IMR-90 (cell line): Measurements from ENCODE around the gene UBE2G1. TPM values are rescaled to one million over a fixed set of nuclear protein-coding genes. Genes with fewer than 3 reads are reported as not detected.

Experiments used
- ATAC-seq: fragments of 200-7000 bp; cut with Tn5 transposase; 2 replicates; pipeline ENCODE4 v1.9.1; 2020; ENCODE audit warnings: low read depth, mild to moderate bottlenecking, moderate library complexity
- BruUV-seq: library from RNA; stranded (reverse); fragments of 400-500 nt; replicated peaks from 2 replicates; lab custom pipeline; 2021; lab: Mats Ljungman, UMichigan
- CTCF ChIA-PET: fragments of 300-600 bp; formaldehyde crosslinking; extraction: SDS; loops from one replicate; lab custom pipeline; 2021; ENCODE audit warnings: antibody characterized with exemption; lab: Yijun Ruan, JAX
- POLR2A ChIA-PET: fragments of 300-600 bp; sonication (Branson Sonifier 250); formaldehyde crosslinking; loops from one replicate; lab custom pipeline; 2022; ENCODE audit warnings: antibody characterized with exemption; ENCODE audit not compliant: unreplicated experiment; lab: Charles Lee
- DNase-seq: peaks from one replicate; pipeline ENCODE4 v3.0.0; 2013
- H2AFZ ChIP-seq: replicated peaks from 2 replicates; pipeline ENCODE3; 2013; ENCODE audit warnings: low read length, mild to moderate bottlenecking; ENCODE audit not compliant: poor library complexity
- H2AK5ac ChIP-seq: 2 replicates; pipeline ENCODE4 v1.6.1; 2013; ENCODE audit warnings: low read depth, low read length, inconsistent platforms
- H2AK9ac ChIP-seq: replicated peaks from 2 replicates; pipeline ENCODE3; 2013; ENCODE audit warnings: mild to moderate bottlenecking, low read depth, low read length, moderate library complexity; ENCODE audit not compliant: poor library complexity
- H2BK120ac ChIP-seq: 2 replicates; pipeline ENCODE4 v1.6.1; 2013; ENCODE audit warnings: low read depth, low read length, inconsistent platforms
- H2BK15ac ChIP-seq: 3 replicates; pipeline ENCODE4 v1.6.1; 2013; ENCODE audit warnings: low read depth, low read length, inconsistent platforms
- H2BK20ac ChIP-seq: 2 replicates; pipeline ENCODE4 v1.6.1; 2013; ENCODE audit warnings: low read depth, mild to moderate bottlenecking, inconsistent platforms, low read length, moderate library complexity
- H2BK5ac ChIP-seq: 2 replicates; pipeline ENCODE4 v1.6.1; 2013; ENCODE audit warnings: mild to moderate bottlenecking, low read depth, low read length, inconsistent platforms; ENCODE audit not compliant: poor library complexity, severe bottlenecking
- H3K14ac ChIP-seq: replicated peaks from 2 replicates; pipeline ENCODE4 v1.6.1; 2013; ENCODE audit warnings: low read depth, low read length, inconsistent platforms
- H3K18ac ChIP-seq: 2 replicates; pipeline ENCODE4 v1.6.1; 2013; ENCODE audit warnings: low read depth, low read length, control low read depth
- H3K23ac ChIP-seq: 2 replicates; pipeline ENCODE4 v1.6.1; 2013; ENCODE audit warnings: low read depth, low read length, inconsistent platforms
- H3K27ac ChIP-seq: 2 replicates; pipeline ENCODE4 v1.5.1; 2013; ENCODE audit warnings: mild to moderate bottlenecking, control low read depth, low read length; ENCODE audit not compliant: insufficient read depth
- H3K27me3 ChIP-seq: 2 replicates; pipeline ENCODE4 v1.6.1; 2013; ENCODE audit warnings: low read length; ENCODE audit not compliant: control insufficient read depth, insufficient read depth
- H3K36me3 ChIP-seq: 2 replicates; pipeline ENCODE4 v1.6.1; 2013; ENCODE audit warnings: low read length, mixed read lengths; ENCODE audit not compliant: control insufficient read depth, insufficient read depth
- H3K4ac ChIP-seq: 2 replicates; pipeline ENCODE4 v1.6.1; 2013; ENCODE audit warnings: low read depth, low read length, inconsistent platforms
- H3K4me1 ChIP-seq: 2 replicates; pipeline ENCODE4 v1.6.1; 2013; ENCODE audit warnings: low read length, mixed read lengths; ENCODE audit not compliant: control insufficient read depth, insufficient read depth
- H3K4me2 ChIP-seq: 2 replicates; pipeline ENCODE4 v1.6.1; 2013; ENCODE audit warnings: low read depth, mild to moderate bottlenecking, control low read depth, low read length, moderate library complexity
- H3K4me3 ChIP-seq: 2 replicates; pipeline ENCODE4 v1.5.1; 2013; ENCODE audit warnings: low read depth, mild to moderate bottlenecking, control low read depth, low read length, moderate library complexity; ENCODE audit not compliant: insufficient read depth
- H3K56ac ChIP-seq: 2 replicates; pipeline ENCODE4 v1.6.1; 2013; ENCODE audit warnings: low read length, inconsistent platforms; ENCODE audit not compliant: insufficient read depth; ENCODE audit errors: extremely low read depth
- H3K79me1 ChIP-seq, 2 experiments: 2 replicates each; pipeline ENCODE4 v1.6.1; 2013; ENCODE audit warnings: low read length in 2 of 2, inconsistent platforms in 1 of 2, low read depth in 1 of 2
- H3K9ac ChIP-seq: 2 replicates; pipeline ENCODE4 v1.6.1; 2013; ENCODE audit warnings: low read depth, low read length, control low read depth
- H3K9me1 ChIP-seq: 2 replicates; pipeline ENCODE4 v1.6.1; 2013; ENCODE audit warnings: low read length, inconsistent platforms; ENCODE audit not compliant: insufficient read depth
- H3K9me3 ChIP-seq: 2 replicates; pipeline ENCODE4 v1.6.1; 2013; ENCODE audit warnings: low read length; ENCODE audit not compliant: control insufficient read depth, insufficient read depth
- H4K20me1 ChIP-seq: 2 replicates; pipeline ENCODE4 v1.6.1; 2013; ENCODE audit warnings: low read length, inconsistent platforms; ENCODE audit not compliant: insufficient read depth
- H4K5ac ChIP-seq: 2 replicates; pipeline ENCODE4 v1.6.1; 2013; ENCODE audit warnings: mild to moderate bottlenecking, low read depth, low read length, control low read depth
- H4K8ac ChIP-seq, 2 experiments: 2 replicates each; pipeline ENCODE4 v1.6.1; 2013; ENCODE audit warnings: low read depth in 2 of 2, low read length in 2 of 2, control low read depth in 1 of 2, inconsistent platforms in 1 of 2
- H4K91ac ChIP-seq: 2 replicates; pipeline ENCODE4 v1.6.1; 2013; ENCODE audit warnings: low read depth, low read length, inconsistent platforms; ENCODE audit not compliant: insufficient read depth
- BHLHE40 ChIP-seq: fragments of 150-350 bp; IDR thresholded peaks from 2 replicates; pipeline ENCODE4 v1.6.1; 2016; ENCODE audit warnings: mild to moderate bottlenecking, low read depth, low read length
- CHD1 ChIP-seq: IDR thresholded peaks from 2 replicates; pipeline ENCODE4 v1.6.1; 2012; ENCODE audit warnings: low read depth, low read length, improper control_type of control experiment
- FOS ChIP-seq: fragments of 150-350 bp; IDR thresholded peaks from 2 replicates; pipeline ENCODE4 v1.6.1; 2016; ENCODE audit warnings: low read depth, low read length
- MAFK ChIP-seq: IDR thresholded peaks from 2 replicates; pipeline ENCODE4 v1.6.1; 2012; ENCODE audit warnings: low read depth, low read length, improper control_type of control experiment
- MAZ ChIP-seq: IDR thresholded peaks from 2 replicates; pipeline ENCODE4 v1.6.1; 2012; ENCODE audit warnings: low read depth, mild to moderate bottlenecking, low read length, improper control_type of control experiment, moderate library complexity, borderline replicate concordance
- MXI1 ChIP-seq: IDR thresholded peaks from 2 replicates; pipeline ENCODE4 v1.6.1; 2012; ENCODE audit warnings: low read depth, mild to moderate bottlenecking, low read length, moderate library complexity, borderline replicate concordance
- NFE2L2 ChIP-seq: fragments of 150-350 bp; IDR thresholded peaks from 2 replicates; pipeline ENCODE4 v1.6.1; 2016; ENCODE audit warnings: low read depth, mild to moderate bottlenecking, low read length
- RAD21 ChIP-seq: IDR thresholded peaks from 2 replicates; pipeline ENCODE4 v1.6.1; 2012; ENCODE audit warnings: low read length, improper control_type of control experiment
- RCOR1 ChIP-seq: IDR thresholded peaks from 2 replicates; pipeline ENCODE4 v1.6.1; 2012; ENCODE audit warnings: mild to moderate bottlenecking, low read length, improper control_type of control experiment; ENCODE audit not compliant: insufficient replicate concordance
- RFX5 ChIP-seq: IDR thresholded peaks from 2 replicates; pipeline ENCODE4 v1.8.0; 2012; ENCODE audit warnings: low read depth, mild to moderate bottlenecking, low read length, moderate library complexity
- SMC3 ChIP-seq: fragments of 150-350 bp; IDR thresholded peaks from 2 replicates; pipeline ENCODE4 v1.6.1; 2016; ENCODE audit warnings: low read depth, mild to moderate bottlenecking, antibody characterized with exemption, low read length, moderate library complexity
- WGBS, 2 experiments: methylation state at CpG; one replicate each; pipeline versions ENCODE4 v1.1.5 to v1.1.7; 2013; ENCODE audit warnings: missing lambda C conversion rate in 2 of 2; ENCODE audit not compliant: insufficient read length in 1 of 2; ENCODE audit errors: extremely low coverage in 2 of 2; 5-methylcytosine and 5-hydroxymethylcytosine counted together
- dilution Hi-C: fragments of 300-500 bp; cut with HindIII; formaldehyde crosslinking; loops from one replicate; pipeline ENCODE4 v1.14.3; 2018; ENCODE audit warnings: low sequenced_read_pairs; ENCODE audit not compliant: unreplicated experiment
- in situ Hi-C: fragments of 300-500 bp; cut with MboI; formaldehyde crosslinking; loops from 3 replicates; pipeline ENCODE4 v1.14.3; 2019; ENCODE audit warnings: low sequenced_read_pairs, inconsistent platforms, mixed read lengths
- intact Hi-C: fragments of 100-400 bp; cut with micrococcal nuclease; formaldehyde crosslinking; loops from 2 replicates; pipeline ENCODE4 v1.10.0; 2022
- polyA plus RNA-seq, 3 experiments: library from polyadenylated mRNA; depleted of rRNA; stranded (reverse); fragments of >200 nt; gene quantifications; 2 replicates each; pipeline ENCODE4 v1.2.3, GENCODE V29; 2012; ENCODE audit warnings: low replicate concordance in 1 of 3
- total RNA-seq: library from RNA; depleted of rRNA; stranded (reverse); fragments of >200 nt; gene quantifications from 2 replicates; pipeline ENCODE4 v1.2.3, GENCODE V29; 2012
- TF ChIP-seq, protein P1 (sequence below): fragments of 150-350 bp; IDR thresholded peaks from 2 replicates; pipeline ENCODE4 v1.6.1; 2016; ENCODE audit warnings: low read depth, mild to moderate bottlenecking, low read length, moderate library complexity, borderline replicate concordance

UBE2G1 gene
- total and polyA plus RNA-seq, 2 of the 4 experiments (the other 2 are of a cell fraction): 26.3 to 26.6 TPM

DNA sequence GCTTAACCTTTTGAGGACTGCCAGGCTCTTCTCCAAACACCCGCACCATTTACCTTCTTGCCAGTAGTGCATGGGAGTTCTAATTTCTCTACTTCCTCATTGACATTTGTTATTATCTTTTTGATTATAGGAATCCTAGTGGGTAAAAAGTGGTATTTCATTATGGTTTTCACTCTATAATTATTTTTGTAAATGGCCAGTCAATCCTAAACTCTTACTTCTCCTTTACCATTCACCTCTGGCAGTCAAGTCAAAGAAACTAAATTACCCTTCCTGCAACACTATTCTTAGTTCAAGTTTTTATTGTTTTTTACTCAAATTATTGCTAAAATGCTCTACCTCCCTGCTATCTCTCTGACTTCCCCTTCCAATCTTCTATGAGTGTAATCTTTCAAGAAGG lies 72.9 kb downstream of the UBE2G1 start:
- no peak overlapping the region for H2BK20ac ChIP-seq
- no peak overlapping the region for H4K5ac ChIP-seq
- H2BK5ac ChIP-seq: no peak overlapping the region
- no peak overlapping the region for H3K4ac ChIP-seq
- H3K4me2 ChIP-seq: no peak overlapping the region
- H2BK15ac ChIP-seq: no peak overlapping the region
- ChIA-PET POLR2A (no interaction called here), CTCF (interaction anchor here (0.6 kb wide), 1 partner anchor 129 kb away, joined by 3 read pairs; no protein-coding TSS in a partner anchor)
- dilution Hi-C loops (no loop called here), in situ Hi-C loops (no loop called here), intact Hi-C loops (loop anchor here (5.0 kb wide), 1 partner anchor 34 kb away; no protein-coding TSS in a partner anchor)
- no peak overlapping the region for H3K4me3 ChIP-seq
- no peak overlapping the region for H3K27ac ChIP-seq
- H3K18ac ChIP-seq: no peak overlapping the region
- peaks cover 19% of the 10 kb centered on the region for H3K36me3 ChIP-seq
- ATAC-seq: no peak
- H3K4me1 ChIP-seq: peaks cover 5% of the 10 kb centered on the region; the same call in 1 of the 2 replicates
- TF ChIP-seq FOS: no peak
- TF ChIP-seq BHLHE40: no peak
- no peak for TF ChIP-seq RFX5
- TF ChIP-seq RCOR1: no peak
- TF ChIP-seq, protein P1, sequence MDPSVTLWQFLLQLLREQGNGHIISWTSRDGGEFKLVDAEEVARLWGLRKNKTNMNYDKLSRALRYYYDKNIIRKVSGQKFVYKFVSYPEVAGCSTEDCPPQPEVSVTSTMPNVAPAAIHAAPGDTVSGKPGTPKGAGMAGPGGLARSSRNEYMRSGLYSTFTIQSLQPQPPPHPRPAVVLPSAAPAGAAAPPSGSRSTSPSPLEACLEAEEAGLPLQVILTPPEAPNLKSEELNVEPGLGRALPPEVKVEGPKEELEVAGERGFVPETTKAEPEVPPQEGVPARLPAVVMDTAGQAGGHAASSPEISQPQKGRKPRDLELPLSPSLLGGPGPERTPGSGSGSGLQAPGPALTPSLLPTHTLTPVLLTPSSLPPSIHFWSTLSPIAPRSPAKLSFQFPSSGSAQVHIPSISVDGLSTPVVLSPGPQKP: no peak
- no peak for TF ChIP-seq MXI1
- no peak for TF ChIP-seq RAD21
- TF ChIP-seq CHD1: no peak
- TF ChIP-seq NFE2L2: no peak
- no peak for TF ChIP-seq MAFK
- TF ChIP-seq SMC3: no peak
- no peak for TF ChIP-seq MAZ
- H4K91ac ChIP-seq: no peak overlapping the region
- no peak overlapping the region for H3K56ac ChIP-seq
- H3K79me1 ChIP-seq: peaks cover 29 to 58% of the 10 kb centered on the region in 2 experiments
- H3K23ac ChIP-seq: no peak overlapping the region
- no peak overlapping the region for H2AK9ac ChIP-seq
- peaks cover 35% of the 10 kb centered on the region for H4K20me1 ChIP-seq
- no peak overlapping the region for H4K8ac ChIP-seq
- no peak overlapping the region for H2AK5ac ChIP-seq
- no peaks in the 10 kb centered on the region for H3K27me3 ChIP-seq
- no TSS peak for BruUV-seq
- peaks cover 9% of the 10 kb centered on the region for H3K9me1 ChIP-seq
- no peak for DNase-seq
- H2BK120ac ChIP-seq: no peak overlapping the region
- H3K9me3 ChIP-seq: no peaks in the 10 kb centered on the region
- H2AFZ ChIP-seq: no peak overlapping the region
- H3K9ac ChIP-seq: no peak overlapping the region
- WGBS, 2 experiments: no CpG with 5 or more reads among the region's 1 CpG
- H3K14ac ChIP-seq: no peak overlapping the region
